Stimulated activated CD4-positive, alpha-beta T cell treated with anti-CD3 and anti-CD28 coated beads, Interleukin-12 subunit alpha, Interleukin-12 subunit beta, amount 100 ng/mL, for 24 hours (primary cell): ENCODE data around the gene LCP2.
"Not testable (repeated sequence)": the region's sequence is repeated elsewhere in the genome, so short reads cannot be mapped to it uniquely, and the experiment has no call there.

Experiments
- DNase-seq, 2 experiments: peaks; one replicate each; pipeline ENCODE4 v3.0.0-alpha.2; 2020; ENCODE audit warnings: low read depth in 2 of 2

LCP2 gene

GRCh38 chr5:170273968-170274710, 23.4 kb downstream of the LCP2 start:
- no peak for DNase-seq

GRCh38 chr5:170270293-170271069, 27.1 kb downstream of the LCP2 start:
- no peak for DNase-seq

DNA sequence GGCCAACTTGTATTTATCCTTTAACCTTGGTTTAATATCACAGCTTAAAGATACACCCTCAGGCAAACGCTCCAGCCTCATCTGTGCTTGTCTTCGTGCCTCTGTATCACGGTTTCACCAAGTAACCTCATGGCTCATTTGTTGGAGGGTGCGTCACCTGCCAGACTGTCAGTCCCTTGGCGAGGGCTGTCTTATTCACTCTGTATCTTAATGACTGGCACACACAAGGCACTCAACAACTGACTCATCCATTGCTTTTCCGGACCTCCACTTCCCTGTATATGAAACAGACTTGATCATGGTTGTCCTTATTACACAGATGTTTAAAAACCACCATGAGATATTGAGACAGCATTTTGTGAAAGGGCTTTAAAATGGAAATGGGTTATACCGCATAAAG, 28.0 kb downstream of the LCP2 start:
- DNase-seq: no peak

GRCh38 chr5:170268884-170269283, 28.7 kb downstream of the LCP2 start:
- DNase-seq: no peak

DNA sequence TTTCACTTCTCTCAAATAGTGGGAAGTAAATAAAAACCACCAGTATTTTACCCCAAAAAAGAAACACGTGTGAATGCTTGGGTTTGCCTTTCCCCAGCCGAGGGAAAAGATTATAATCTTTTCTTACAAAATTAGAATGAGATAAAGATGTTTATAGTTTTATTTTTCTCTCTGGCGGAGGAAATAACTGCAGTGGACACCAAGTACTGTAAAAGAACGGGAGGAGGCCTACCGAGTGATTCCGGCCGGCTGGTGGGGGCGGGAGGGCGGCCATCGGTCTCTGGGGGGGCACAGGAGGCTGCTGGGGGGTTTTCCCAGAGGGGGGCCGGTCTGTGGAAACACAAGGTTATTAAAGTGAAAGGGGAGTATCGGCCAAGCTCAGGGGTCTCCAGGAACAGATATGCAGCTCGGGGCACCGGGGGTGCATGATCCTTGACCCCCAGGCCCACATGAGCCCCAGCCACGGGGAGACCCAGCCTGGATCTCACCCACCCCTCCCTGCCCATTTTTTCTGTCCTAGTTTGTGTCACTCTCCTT, 29.4 kb downstream of the LCP2 start:
- no peak for DNase-seq

DNA sequence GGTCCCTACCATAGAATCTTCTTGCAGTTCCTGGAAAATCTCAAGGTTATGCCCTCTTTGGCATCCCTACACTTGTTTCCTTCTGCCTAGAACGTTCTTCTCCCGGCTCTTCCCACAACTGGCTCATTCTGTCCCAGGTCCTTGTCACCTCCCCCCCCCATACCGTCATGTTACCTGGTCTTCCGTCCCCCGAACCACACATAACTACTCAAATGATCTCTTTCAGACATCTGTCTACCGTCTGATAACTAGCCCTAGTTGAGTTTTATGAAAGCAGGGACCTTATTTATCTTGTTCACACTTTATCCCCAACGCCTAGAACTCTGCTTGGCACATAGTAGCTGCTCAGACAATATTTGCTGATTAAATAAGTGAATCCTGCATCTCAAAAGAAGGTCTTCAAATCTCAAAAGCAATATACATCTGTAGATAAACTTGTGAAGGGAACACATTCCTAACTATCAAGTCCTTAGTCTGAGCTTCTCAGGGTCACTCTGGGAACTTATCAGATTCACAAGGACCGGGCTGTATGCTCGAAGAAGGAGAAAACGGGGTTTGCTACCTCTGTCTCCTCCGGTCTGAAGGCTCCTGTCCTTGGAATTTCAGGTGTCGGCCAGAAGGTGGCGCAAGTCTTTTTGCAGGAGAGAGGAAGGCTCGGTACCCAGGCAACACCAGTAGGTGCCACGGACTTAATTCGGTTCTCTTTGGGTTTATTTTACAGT, 30.0 kb downstream of the LCP2 start:
- peak; percentile 67 to 77 for DNase-seq

DNA sequence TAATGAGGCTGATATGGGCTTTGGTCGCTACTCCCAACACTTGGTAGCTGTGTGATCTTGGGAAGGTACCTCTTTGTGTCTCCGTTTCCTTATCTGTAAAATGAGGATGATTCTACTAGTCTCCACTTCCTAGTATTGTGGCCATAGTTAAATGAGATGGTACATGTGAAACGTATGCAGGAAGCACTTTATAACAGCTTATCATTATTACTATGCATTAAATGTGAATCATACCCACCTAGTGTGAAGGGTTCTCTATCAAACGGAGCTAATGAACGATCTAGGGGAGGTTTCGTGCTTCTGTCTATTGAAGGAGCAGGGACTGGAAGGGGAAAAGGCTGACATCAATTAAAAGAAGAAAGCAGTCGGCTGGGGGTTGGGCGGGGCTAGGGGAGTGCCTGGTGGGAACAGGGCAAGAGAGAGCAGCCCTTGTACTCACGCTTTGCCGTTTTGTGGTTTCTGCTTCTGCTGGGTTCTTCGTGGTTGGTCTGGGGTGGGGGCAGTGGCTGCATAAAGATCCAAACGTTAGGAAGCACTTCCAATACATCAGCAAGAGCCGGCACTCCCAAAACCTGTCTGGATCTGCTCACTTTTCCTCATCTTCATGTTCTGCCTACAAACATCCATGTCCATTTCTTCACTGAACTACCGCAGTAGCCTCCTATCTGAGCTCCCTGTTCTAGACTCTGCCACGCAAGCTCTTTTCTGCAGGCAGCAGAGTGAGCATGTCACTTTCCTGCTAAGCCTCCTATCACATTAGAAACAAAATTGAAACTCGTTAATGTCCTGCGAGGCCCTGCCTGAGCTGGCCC, 30.8 kb downstream of the LCP2 start:
- peak in 1 of 2 experiments; percentile 60 for DNase-seq

DNA sequence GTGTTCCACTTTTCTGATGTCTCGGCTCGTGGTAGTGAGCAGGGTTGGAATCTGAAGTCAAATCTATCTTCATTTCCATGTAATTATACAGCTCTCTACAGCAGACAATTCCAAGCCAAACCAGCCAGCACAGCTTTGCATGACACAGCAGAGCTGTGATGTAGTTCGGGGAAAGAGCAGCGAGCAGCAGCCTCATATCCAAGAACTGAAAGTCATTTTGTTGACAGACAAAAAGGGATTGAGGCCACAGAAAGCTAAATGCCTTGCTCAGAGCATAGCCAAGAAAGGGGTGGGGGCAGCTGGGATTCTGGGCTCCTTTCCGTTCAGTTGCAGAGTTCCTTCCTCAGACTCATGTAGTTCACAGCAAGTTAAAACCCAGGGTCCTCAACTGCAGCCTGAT, 32.1 kb downstream of the LCP2 start:
- no peak for DNase-seq

GRCh38 chr5:170263906-170264305, 33.7 kb downstream of the LCP2 start:
- DNase-seq: no peak

- DNase-seq: no peak
These were observed 35.2 kb downstream of the LCP2 start for GRCh38 chr5:170262061-170263045.

DNA sequence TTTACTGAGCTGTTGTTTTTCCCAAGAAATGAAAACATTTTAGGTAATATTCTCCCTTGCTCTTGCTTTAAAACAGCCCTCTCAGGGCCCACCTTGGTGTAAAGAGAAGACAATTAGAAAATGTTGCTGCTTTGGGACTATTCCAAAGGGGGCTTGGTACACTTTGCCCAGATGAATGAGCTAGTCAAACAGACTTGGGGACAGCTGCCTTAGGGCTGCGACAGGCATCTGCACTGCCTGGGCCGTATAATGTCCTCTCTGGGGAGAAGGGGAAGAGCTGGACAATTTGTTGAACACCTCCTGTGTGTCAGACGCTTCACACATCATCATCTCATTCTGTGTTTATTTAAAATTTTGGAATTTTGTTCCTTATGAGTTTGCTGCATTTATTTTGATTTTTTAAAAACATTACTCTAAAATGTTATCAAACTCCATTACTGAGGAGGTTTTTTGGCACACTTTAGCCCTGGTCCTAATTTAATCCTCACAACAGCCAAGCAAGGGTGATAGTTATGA, 36.0 kb downstream of the LCP2 start:
- no peak for DNase-seq

- DNase-seq: no peak
These were observed 40.2 kb downstream of the LCP2 start for GRCh38 chr5:170257370-170257769.

- DNase-seq: no peak
These were observed 41.0 kb downstream of the LCP2 start for GRCh38 chr5:170256571-170256970.

DNA sequence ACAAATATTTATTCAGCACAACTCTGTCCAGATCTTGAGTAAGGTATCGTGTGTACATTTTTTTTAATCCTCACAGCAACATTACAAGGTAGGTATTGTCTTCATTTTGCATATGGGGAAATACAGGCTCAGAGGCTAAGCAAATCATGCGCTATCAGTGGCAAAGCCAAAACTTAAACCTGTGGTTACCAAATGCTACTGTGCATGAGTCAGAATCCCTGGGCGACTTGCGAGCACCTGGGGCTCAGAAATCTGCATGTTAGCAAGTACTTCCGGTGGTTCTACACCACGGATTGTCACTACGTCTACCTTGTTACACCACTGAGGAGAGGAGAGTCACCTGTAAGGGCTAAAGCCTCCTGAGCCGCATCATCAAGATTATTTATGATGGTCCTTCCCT, 43.5 kb downstream of the LCP2 start:
- DNase-seq: peak; percentile 43 to 50

GRCh38 chr5:170252720-170253350, 44.7 kb downstream of the LCP2 start:
- no peak for DNase-seq

DNA sequence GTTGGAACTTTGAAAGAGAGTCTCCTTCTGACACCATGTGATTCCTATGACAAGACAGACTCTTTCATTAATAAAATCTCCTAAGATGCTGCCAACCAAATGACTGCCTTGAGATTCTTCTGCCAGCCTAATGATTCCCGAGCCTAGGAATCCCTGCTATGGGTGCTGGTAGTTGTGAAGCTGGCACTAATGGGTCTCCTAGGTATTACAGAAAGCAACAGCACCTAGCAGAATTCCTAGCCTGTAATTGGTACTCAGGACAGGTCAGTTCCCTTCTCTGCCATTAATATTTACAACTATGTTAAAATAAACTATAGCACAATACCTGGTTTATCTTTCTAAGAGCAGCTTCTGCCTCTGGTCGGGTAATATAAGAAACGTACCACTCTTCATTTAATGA, 45.5 kb downstream of the LCP2 start:
- DNase-seq: no peak

DNA sequence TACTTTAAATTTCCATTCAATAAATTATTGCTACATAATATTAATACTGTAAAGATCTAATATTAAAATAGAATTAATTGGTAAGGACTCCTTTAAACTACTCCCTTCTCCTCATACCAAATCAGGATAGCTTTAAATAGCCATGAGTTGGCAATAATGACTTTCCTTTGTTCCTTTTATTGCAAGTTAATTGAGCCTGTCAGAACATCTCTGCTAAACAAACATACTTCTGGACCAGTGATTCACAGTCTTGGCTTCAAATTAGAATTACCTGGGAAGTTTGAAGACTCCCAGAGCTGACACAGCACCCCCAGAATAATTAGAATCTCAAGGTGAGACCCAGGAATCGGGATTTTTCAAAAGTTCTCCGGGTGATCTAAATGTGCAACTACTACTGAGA, 46.1 kb downstream of the LCP2 start:
- no peak for DNase-seq

GRCh38 chr5:170250810-170251317, 46.7 kb downstream of the LCP2 start:
- no peak for DNase-seq

- DNase-seq: no peak
These were observed 48.2 kb downstream of the LCP2 start for GRCh38 chr5:170249355-170249754.

- DNase-seq: not testable (repeated sequence)
These were observed 48.7 kb downstream of the LCP2 start for GRCh38 chr5:170248931-170249227.
